DOHH2 (cell line): ENCODE results near the gene RAD51B.

Source experiments
- H3F3A ChIP-seq: fragments of 200-600 bp; sonication (generic), shearing (Covaris generic); 2 replicates; pipeline ENCODE4 v1.6.0; 2016; ENCODE audit warnings: antibody characterized with exemption, mild to moderate bottlenecking; ENCODE audit not compliant: control insufficient read depth, insufficient read depth
- H3K27ac ChIP-seq: fragments of 200-600 bp; sonication (generic); 2 replicates; pipeline ENCODE4 v1.5.1; 2014; ENCODE audit warnings: low read depth, mild to moderate bottlenecking, low read length, moderate library complexity
- H3K27me3 ChIP-seq: fragments of 200-600 bp; sonication (generic); 2 replicates; pipeline ENCODE4 v1.6.1; 2014; ENCODE audit warnings: mild to moderate bottlenecking, low read length, mixed read lengths; ENCODE audit not compliant: control insufficient read depth
- H3K36me3 ChIP-seq: fragments of 200-600 bp; sonication (generic); 2 replicates; pipeline ENCODE4 v1.6.1; 2014; ENCODE audit warnings: mild to moderate bottlenecking, low read length, moderate library complexity, mixed read lengths; ENCODE audit not compliant: control insufficient read depth
- H3K4me1 ChIP-seq: fragments of 200-600 bp; sonication (generic); 2 replicates; pipeline ENCODE4 v1.6.1; 2014; ENCODE audit warnings: mild to moderate bottlenecking, low read length, mixed read lengths; ENCODE audit not compliant: control insufficient read depth
- H3K4me2 ChIP-seq: fragments of 200-600 bp; sonication (generic); 2 replicates; pipeline ENCODE4 v1.6.0; 2014; ENCODE audit warnings: mild to moderate bottlenecking, low read length, moderate library complexity
- H3K4me3 ChIP-seq: fragments of 200-600 bp; sonication (generic); 2 replicates; pipeline ENCODE4 v1.5.1; 2014; ENCODE audit warnings: mild to moderate bottlenecking, low read length, mixed read lengths
- H3K79me2 ChIP-seq: fragments of 200-600 bp; sonication (generic); 2 replicates; pipeline ENCODE4 v1.6.1; 2014; ENCODE audit warnings: mild to moderate bottlenecking, low read length, mixed read lengths; ENCODE audit not compliant: control insufficient read depth
- H3K9me2 ChIP-seq: fragments of 200-600 bp; sonication (generic); replicated peaks from 2 replicates; pipeline ENCODE4 v1.6.1; 2014; ENCODE audit warnings: mild to moderate bottlenecking, low read length, mixed read lengths; ENCODE audit not compliant: control insufficient read depth
- H3K9me3 ChIP-seq: fragments of 200-600 bp; sonication (generic); 2 replicates; pipeline ENCODE4 v1.6.1; 2014; ENCODE audit warnings: antibody characterized with exemption, low read length, mixed read lengths; ENCODE audit not compliant: control insufficient read depth, insufficient read depth
- H4K20me1 ChIP-seq: fragments of 200-600 bp; sonication (generic); 2 replicates; pipeline ENCODE4 v1.6.0; 2014; ENCODE audit warnings: low read depth, mild to moderate bottlenecking, antibody characterized with exemption, low read length, moderate library complexity; ENCODE audit not compliant: control insufficient read depth, insufficient read depth
- EZH2phosphoT487 ChIP-seq: fragments of 200-600 bp; sonication (generic); IDR thresholded peaks from 2 replicates; pipeline ENCODE4 v1.6.1; 2017; ENCODE audit warnings: borderline replicate concordance, mild to moderate bottlenecking, antibody characterized with exemption, low read length, moderate library complexity, mixed read lengths
- TF ChIP-seq, protein P1 (sequence below): fragments of 200-600 bp; sonication (generic); IDR thresholded peaks from one replicate; pipeline ENCODE4 v1.5.1; 2014; ENCODE audit warnings: antibody characterized with exemption, mild to moderate bottlenecking, low read depth, low read length; ENCODE audit not compliant: poor library complexity, severe bottlenecking

The RAD51B gene

DNA sequence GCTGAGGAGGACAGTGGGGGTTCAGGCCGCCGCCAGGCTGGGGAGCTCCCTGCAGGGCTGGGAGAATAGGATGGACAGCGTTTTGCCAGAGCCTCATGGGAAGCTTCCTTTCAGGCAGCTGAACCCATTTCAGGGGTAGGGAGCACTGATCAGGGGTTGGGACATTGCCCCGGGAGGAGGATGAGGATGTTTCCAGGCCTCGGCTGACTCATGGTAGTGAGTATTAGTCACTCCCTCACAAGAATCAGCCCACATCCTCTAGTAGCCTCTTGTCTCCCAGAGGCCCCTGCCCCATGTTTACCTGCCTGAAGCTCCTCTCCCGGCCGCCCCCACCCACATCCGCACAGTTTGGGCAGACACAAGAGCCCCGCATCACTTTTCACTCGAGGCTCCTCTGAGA lies 883.5 kb downstream of the RAD51B start:
- Histone ChIP-seq H3K9me2 (no peaks in the 10 kb centered on the region), H3K27ac (no peak overlapping the region), H3K4me1 (peaks cover 23% of the 10 kb centered on the region), H3K27me3 (no peaks in the 10 kb centered on the region), H3K4me2 (no peak overlapping the region), H3K9me3 (no peaks in the 10 kb centered on the region), H3F3A (no peaks in the 10 kb centered on the region), H3K79me2 (no peaks in the 10 kb centered on the region), H3K4me3 (no peak overlapping the region), H3K36me3 (no peaks in the 10 kb centered on the region), H4K20me1 (no peaks in the 10 kb centered on the region)
- TF ChIP-seq, protein P1, sequence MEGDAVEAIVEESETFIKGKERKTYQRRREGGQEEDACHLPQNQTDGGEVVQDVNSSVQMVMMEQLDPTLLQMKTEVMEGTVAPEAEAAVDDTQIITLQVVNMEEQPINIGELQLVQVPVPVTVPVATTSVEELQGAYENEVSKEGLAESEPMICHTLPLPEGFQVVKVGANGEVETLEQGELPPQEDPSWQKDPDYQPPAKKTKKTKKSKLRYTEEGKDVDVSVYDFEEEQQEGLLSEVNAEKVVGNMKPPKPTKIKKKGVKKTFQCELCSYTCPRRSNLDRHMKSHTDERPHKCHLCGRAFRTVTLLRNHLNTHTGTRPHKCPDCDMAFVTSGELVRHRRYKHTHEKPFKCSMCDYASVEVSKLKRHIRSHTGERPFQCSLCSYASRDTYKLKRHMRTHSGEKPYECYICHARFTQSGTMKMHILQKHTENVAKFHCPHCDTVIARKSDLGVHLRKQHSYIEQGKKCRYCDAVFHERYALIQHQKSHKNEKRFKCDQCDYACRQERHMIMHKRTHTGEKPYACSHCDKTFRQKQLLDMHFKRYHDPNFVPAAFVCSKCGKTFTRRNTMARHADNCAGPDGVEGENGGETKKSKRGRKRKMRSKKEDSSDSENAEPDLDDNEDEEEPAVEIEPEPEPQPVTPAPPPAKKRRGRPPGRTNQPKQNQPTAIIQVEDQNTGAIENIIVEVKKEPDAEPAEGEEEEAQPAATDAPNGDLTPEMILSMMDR: no peak
- no peak for TF ChIP-seq EZH2phosphoT487

DNA sequence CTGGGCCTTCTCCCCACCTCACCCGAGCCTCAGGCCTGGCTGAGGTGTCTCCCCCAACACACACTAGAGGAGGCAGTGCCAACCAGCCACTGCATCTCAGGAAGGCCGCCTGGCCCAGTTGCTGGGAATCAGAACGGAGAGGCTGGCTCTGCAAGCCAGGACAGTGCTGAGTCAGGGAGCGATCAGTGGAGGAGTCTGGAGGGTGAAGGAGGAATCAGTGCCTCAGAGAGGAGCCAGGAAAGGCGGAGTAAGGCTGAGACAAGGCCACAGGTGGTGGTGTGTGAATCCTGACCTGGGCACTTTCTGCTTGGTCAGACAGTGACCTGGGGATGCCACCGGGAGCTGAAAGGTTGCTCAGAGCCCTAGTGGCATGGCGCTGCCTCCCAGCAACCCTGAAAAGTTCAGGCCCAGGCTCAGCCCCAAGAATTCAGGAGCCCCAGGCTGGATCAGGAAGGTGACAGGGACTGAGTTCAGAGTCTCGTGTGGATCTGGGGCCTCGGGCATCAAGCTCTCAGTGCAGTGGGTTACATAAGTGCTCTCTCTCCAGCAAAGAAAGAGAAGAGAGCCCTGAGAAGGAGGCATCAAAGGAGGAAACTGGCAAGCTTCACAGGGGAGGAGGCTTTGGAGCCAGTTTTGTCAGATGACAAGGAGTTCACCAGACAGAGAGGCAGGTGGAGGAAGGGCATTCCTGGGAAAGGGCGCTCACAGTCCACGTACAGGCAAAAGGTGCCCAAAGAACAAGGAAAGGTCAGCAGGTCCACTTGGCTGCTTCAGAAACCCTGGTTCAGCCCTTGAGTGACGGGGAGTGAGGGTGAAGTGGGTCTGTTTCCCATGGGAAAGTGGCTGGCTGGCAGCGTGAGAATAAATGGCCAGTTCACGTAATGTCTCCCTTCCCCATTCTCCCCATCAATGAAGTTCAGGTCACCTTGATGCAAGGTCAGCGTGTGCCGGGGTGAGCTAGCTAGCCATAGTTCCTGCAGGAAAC lies 885.4 kb downstream of the RAD51B start:
- no peak overlapping the region for H3K4me2 ChIP-seq
- no peak overlapping the region for H3K4me3 ChIP-seq
- no peaks in the 10 kb centered on the region for H3K9me2 ChIP-seq
- no peaks in the 10 kb centered on the region for H3F3A ChIP-seq
- H3K79me2 ChIP-seq: no peaks in the 10 kb centered on the region
- no peaks in the 10 kb centered on the region for H4K20me1 ChIP-seq
- H3K4me1 ChIP-seq: peaks cover 13% of the 10 kb centered on the region
- H3K9me3 ChIP-seq: no peaks in the 10 kb centered on the region
- TF ChIP-seq, protein P1: no peak
- TF ChIP-seq EZH2phosphoT487: no peak
- H3K36me3 ChIP-seq: no peaks in the 10 kb centered on the region
- H3K27me3 ChIP-seq: no peaks in the 10 kb centered on the region
- no peak overlapping the region for H3K27ac ChIP-seq

DNA sequence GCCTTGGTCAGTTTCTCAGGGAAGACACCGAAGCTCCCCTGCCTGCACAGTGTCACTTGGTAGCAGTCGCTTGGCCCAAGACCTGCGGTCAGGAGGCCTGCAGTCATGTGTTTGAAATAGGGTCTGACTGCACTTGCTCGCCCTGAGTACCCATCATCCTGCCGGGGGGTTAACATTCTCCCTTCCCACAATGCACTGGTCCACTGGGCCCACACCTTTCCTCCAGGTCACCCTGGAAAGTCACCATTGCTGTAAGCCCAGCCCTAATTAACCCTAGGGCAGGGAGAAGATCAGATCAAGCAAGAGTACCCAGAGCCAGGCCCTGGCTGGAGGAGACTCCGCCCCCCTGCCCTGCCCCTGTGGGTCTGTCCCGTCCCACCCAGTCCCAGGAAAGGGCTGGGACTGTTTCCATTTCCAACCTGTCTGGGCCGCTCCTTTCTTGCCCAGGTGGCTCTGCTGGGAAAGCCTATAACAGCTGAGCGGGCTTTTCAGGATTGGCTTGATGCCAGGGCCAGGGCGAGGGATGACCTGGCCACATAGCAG lies 886.2 kb downstream of the RAD51B start:
- no peak overlapping the region for H3K4me2 ChIP-seq
- no peaks in the 10 kb centered on the region for H3K9me3 ChIP-seq
- no peak overlapping the region for H3K4me3 ChIP-seq
- no peaks in the 10 kb centered on the region for H3K27me3 ChIP-seq
- no peaks in the 10 kb centered on the region for H3F3A ChIP-seq
- H3K79me2 ChIP-seq: no peaks in the 10 kb centered on the region
- peaks cover 13% of the 10 kb centered on the region for H3K4me1 ChIP-seq
- H3K27ac ChIP-seq: no peak overlapping the region
- no peaks in the 10 kb centered on the region for H3K9me2 ChIP-seq
- TF ChIP-seq, protein P1: no peak
- TF ChIP-seq EZH2phosphoT487: no peak
- H4K20me1 ChIP-seq: no peaks in the 10 kb centered on the region
- H3K36me3 ChIP-seq: no peaks in the 10 kb centered on the region
